ENCODE data around the gene GLIS1. TPM values are rescaled to one million over a fixed set of nuclear protein-coding genes. Genes with fewer than 3 reads are reported as not detected.

Gene GLIS1
- total and polyA plus RNA-seq, 10 of the 15 experiments (the other 5 are each of a cell fraction or from before 2014, with no cell fraction given), result not detected

DNA sequence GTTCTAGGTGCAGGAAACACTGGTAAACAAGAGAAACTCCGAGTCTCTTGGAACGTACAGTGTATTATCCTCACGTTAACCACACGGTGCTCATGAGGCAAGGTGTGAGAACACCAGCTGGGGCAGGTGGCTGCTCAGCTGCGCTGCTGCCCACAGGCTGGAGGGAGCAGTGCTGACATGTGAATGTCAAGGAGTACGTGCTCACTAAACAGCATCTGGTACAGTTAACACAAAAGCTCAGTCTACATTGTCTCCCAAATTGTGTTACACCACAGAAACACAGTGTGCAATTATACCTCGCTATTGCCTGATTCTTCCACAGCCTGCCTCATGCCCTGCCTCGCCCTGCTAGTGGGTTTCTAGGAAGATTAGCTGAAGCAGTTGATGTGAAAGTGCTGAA is 138.4 kb downstream of the GLIS1 start:
- CTCF ChIA-PET, result interaction anchor here (0.6 kb wide), 1 partner anchor 12 kb away, joined by 3 read pairs; no protein-coding TSS in a partner anchor
- intact Hi-C loops (cut with micrococcal nuclease; ENCODE audit: unreplicated experiment), result no loop called here
- DNase-seq (ENCODE audit: low read depth, low spot score) (no peak), FAIRE-seq (no peak), ATAC-seq (no peak; the same call in 2 of the 3 replicates)
- Histone ChIP-seq H3K4me3 (no peak overlapping the region), H3K27me3 (replicated peaks in 1 of 2; ENCODE audit: control insufficient read depth in 2 of 2, insufficient read depth in 2 of 2, low read length in 1 of 2) (no peaks in the 10 kb centered on the region; a peak in 1 of 4 replicates), H3K9ac (ENCODE audit: control insufficient read depth, insufficient read depth, low read length) (no peak overlapping the region), H3K4me2 (ENCODE audit: control insufficient read depth, insufficient read depth) (no peak overlapping the region), H4K20me1 (ENCODE audit: control insufficient read depth, insufficient read depth) (no peaks in the 10 kb centered on the region), H3K9me3 (replicated peaks; ENCODE audit: control insufficient read depth, insufficient read depth, low read length) (no peaks in the 10 kb centered on the region), H3K27ac (ENCODE audit: control insufficient read depth, insufficient read depth) (no peak overlapping the region), H3K4me1 (ENCODE audit: control insufficient read depth, insufficient read depth, low read length) (no peaks in the 10 kb centered on the region), H2AFZ (ENCODE audit: control insufficient read depth, low read depth, low read length) (no peak overlapping the region), H3K36me3 (ENCODE audit: control insufficient read depth in 2 of 2, insufficient read depth in 2 of 2, low read length in 1 of 2) (no peaks in the 10 kb centered on the region), H3K79me2 (ENCODE audit: control insufficient read depth, insufficient read depth, low read length) (no peaks in the 10 kb centered on the region)
- no peak for TF ChIP-seq SIX5 (IDR thresholded peaks at IDR 0.05; ENCODE audit: low read depth, low read length, severe bottlenecking)
- TF ChIP-seq, protein P1, sequence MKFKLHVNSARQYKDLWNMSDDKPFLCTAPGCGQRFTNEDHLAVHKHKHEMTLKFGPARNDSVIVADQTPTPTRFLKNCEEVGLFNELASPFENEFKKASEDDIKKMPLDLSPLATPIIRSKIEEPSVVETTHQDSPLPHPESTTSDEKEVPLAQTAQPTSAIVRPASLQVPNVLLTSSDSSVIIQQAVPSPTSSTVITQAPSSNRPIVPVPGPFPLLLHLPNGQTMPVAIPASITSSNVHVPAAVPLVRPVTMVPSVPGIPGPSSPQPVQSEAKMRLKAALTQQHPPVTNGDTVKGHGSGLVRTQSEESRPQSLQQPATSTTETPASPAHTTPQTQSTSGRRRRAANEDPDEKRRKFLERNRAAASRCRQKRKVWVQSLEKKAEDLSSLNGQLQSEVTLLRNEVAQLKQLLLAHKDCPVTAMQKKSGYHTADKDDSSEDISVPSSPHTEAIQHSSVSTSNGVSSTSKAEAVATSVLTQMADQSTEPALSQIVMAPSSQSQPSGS (IDR thresholded peaks at IDR 0.05; ENCODE audit: low read length), result no peak
- TF ChIP-seq, protein P2, sequence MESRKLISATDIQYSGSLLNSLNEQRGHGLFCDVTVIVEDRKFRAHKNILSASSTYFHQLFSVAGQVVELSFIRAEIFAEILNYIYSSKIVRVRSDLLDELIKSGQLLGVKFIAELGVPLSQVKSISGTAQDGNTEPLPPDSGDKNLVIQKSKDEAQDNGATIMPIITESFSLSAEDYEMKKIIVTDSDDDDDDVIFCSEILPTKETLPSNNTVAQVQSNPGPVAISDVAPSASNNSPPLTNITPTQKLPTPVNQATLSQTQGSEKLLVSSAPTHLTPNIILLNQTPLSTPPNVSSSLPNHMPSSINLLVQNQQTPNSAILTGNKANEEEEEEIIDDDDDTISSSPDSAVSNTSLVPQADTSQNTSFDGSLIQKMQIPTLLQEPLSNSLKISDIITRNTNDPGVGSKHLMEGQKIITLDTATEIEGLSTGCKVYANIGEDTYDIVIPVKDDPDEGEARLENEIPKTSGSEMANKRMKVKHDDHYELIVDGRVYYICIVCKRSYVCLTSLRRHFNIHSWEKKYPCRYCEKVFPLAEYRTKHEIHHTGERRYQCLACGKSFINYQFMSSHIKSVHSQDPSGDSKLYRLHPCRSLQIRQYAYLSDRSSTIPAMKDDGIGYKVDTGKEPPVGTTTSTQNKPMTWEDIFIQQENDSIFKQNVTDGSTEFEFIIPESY (IDR thresholded peaks at IDR 0.05), result no peak
- TF ChIP-seq MEF2A (IDR thresholded peaks at IDR 0.05; ENCODE audit: insufficient read depth, low read depth, low read length), result no peak
- TF ChIP-seq, protein P3, sequence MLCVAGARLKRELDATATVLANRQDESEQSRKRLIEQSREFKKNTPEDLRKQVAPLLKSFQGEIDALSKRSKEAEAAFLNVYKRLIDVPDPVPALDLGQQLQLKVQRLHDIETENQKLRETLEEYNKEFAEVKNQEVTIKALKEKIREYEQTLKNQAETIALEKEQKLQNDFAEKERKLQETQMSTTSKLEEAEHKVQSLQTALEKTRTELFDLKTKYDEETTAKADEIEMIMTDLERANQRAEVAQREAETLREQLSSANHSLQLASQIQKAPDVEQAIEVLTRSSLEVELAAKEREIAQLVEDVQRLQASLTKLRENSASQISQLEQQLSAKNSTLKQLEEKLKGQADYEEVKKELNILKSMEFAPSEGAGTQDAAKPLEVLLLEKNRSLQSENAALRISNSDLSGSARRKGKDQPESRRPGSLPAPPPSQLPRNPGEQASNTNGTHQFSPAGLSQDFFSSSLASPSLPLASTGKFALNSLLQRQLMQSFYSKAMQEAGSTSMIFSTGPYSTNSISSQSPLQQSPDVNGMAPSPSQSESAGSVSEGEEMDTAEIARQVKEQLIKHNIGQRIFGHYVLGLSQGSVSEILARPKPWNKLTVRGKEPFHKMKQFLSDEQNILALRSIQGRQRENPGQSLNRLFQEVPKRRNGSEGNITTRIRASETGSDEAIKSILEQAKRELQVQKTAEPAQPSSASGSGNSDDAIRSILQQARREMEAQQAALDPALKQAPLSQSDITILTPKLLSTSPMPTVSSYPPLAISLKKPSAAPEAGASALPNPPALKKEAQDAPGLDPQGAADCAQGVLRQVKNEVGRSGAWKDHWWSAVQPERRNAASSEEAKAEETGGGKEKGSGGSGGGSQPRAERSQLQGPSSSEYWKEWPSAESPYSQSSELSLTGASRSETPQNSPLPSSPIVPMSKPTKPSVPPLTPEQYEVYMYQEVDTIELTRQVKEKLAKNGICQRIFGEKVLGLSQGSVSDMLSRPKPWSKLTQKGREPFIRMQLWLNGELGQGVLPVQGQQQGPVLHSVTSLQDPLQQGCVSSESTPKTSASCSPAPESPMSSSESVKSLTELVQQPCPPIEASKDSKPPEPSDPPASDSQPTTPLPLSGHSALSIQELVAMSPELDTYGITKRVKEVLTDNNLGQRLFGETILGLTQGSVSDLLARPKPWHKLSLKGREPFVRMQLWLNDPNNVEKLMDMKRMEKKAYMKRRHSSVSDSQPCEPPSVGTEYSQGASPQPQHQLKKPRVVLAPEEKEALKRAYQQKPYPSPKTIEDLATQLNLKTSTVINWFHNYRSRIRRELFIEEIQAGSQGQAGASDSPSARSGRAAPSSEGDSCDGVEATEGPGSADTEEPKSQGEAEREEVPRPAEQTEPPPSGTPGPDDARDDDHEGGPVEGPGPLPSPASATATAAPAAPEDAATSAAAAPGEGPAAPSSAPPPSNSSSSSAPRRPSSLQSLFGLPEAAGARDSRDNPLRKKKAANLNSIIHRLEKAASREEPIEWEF (IDR thresholded peaks at IDR 0.05; ENCODE audit: insufficient replicate concordance, low read depth, low read length), result no peak
- no peak for TF ChIP-seq NFIC (IDR thresholded peaks at IDR 0.05; ENCODE audit: low read depth, low read length)
- no peak for TF ChIP-seq CHD2 (IDR thresholded peaks at IDR 0.05; ENCODE audit: borderline replicate concordance, low read depth, low read length)
- no peak for TF ChIP-seq CBX5 (IDR thresholded peaks at IDR 0.05; ENCODE audit: low read depth)
- no peak for TF ChIP-seq IKZF1 (conservative IDR thresholded peaks at IDR 0.05)
- TF ChIP-seq, protein P4, sequence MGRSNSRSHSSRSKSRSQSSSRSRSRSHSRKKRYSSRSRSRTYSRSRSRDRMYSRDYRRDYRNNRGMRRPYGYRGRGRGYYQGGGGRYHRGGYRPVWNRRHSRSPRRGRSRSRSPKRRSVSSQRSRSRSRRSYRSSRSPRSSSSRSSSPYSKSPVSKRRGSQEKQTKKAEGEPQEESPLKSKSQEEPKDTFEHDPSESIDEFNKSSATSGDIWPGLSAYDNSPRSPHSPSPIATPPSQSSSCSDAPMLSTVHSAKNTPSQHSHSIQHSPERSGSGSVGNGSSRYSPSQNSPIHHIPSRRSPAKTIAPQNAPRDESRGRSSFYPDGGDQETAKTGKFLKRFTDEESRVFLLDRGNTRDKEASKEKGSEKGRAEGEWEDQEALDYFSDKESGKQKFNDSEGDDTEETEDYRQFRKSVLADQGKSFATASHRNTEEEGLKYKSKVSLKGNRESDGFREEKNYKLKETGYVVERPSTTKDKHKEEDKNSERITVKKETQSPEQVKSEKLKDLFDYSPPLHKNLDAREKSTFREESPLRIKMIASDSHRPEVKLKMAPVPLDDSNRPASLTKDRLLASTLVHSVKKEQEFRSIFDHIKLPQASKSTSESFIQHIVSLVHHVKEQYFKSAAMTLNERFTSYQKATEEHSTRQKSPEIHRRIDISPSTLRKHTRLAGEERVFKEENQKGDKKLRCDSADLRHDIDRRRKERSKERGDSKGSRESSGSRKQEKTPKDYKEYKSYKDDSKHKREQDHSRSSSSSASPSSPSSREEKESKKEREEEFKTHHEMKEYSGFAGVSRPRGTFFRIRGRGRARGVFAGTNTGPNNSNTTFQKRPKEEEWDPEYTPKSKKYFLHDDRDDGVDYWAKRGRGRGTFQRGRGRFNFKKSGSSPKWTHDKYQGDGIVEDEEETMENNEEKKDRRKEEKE (IDR thresholded peaks at IDR 0.05), result no peak
- no peak for TF ChIP-seq CHD1 (IDR thresholded peaks at IDR 0.05; ENCODE audit: low read depth, low read length)
- TF ChIP-seq STAT3 (IDR thresholded peaks at IDR 0.05; ENCODE audit: low read depth, low read length), result no peak
- TF ChIP-seq HDAC6 (IDR thresholded peaks at IDR 0.05; ENCODE audit: unreplicated experiment), result no peak
- SMC1A ChIA-PET (ENCODE audit: uncharacterized antibody, unreplicated experiment), result no interaction called here
- POLR2A ChIA-PET, result no interaction called here
- in situ Hi-C loops (cut with MboI), result no loop called here
- BruUV-seq (replicated peaks), result no TSS peak
- RAD21 ChIA-PET (ENCODE audit: unreplicated experiment), result no interaction called here
- WGBS (ENCODE audit: insufficient coverage, insufficient replicate concordance, low lambda C conversion rate, missing lambda C conversion rate), result 14% methylated on average over 8 of the region's 8 CpGs

Measured in GM12878 (cell line).